NCI-H187 treated with DMSO at 0.1 percent for 48 hours (cell line): ENCODE measurements around the gene PRLH.
A peak's percentile ranks its signal among the peaks of the same experiment; 100 is the strongest.

Experiments used
- DNase-seq: peaks from one replicate; lab custom pipeline; 2025; lab: John Stamatoyannopoulos, UW

PRLH gene

DNA sequence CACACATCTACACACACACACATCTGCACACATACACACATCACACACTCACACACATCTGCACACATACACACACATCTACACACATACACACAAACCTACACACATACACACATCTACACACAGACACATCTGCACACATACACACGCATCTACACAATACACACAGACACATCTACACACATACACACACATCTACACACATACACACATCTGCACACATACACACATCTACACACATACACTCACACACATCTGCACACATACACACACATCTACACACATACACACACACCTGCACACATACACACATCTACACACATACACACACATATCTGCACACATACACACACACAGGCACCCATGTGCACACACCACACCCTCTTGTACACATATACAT, 400 bp upstream of the PRLH start:
- DNase-seq, result no peak

DNA sequence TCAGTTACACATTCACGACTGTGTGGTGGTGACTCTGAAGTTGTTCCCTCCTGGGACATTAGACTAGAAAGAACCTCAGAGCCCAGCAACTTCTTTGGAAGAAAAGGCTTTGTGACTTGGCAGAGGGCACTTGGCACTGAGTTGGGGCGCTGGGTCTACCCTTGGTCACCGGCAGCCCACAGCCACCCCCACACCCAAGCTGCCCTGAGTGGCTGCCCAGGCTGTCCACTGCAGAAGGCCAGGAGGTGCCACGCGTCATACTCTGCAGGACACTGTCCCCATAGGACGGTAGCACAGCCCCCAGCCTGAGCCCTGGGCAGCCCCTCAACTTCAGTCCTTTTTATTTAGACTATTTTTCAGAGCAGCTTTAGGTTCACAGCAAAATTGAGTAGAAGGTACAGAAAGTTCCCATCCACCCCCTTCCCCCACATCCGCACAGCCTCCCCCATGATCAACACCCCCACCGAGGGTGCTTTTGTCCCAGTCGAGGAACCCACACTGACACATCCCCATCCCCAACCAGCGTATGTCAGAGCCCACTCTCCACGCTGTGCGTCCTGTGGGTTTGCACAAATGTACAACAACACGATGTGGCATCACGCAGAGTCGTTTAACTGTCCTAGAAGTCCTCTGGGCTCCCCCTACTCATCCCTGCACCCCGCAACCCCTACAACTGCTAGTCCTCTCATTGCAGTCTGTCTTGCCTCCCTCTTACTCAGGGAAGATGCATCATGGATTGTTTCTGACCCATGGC, 1.1 kb downstream of the PRLH start:
- DNase-seq, result no peak

DNA sequence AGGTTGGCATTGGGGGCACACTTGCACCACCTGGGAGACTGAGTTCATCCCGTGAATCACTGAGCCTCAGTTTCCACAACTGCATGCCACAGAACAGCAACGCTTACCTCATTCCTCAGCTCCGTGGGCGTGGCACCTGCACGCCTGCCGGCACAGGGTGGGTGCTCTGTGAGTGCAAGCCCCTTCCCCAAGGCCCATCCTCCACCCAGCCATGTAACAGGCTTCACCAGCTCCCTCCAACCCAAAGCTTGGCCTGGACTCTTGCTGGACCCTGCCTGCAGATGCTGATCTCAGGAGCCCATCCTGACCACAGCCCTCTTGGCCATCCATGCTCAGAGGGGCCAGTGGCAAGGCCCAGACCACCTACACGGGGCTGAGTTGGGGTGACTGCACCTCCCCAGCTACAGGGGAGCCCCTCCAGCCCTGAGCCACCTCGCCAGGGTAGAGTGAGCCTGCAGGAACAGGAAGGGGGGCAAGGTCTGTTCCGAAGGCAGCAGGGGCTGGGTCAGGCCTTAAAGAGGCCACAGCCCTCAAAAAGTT, 1.8 kb downstream of the PRLH start:
- no peak for DNase-seq

DNA sequence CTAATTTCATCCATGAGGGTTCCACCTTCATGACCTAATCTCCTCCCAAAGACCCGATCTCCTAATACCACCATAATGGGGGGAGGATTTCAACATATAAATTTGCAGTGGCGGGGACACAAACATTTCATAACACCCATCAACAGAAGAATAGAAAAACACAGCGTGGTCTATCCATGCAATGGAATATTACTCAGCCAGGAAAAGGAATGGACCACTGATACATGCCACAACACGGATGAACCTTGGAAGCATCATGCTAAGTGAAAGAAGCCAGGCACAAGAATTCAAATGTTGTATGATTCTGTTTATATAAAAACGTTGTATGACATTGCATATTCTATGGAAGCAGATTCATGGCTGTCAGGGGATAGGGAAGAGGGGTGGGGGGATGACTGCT, 2.7 kb downstream of the PRLH start:
- no peak for DNase-seq

DNA sequence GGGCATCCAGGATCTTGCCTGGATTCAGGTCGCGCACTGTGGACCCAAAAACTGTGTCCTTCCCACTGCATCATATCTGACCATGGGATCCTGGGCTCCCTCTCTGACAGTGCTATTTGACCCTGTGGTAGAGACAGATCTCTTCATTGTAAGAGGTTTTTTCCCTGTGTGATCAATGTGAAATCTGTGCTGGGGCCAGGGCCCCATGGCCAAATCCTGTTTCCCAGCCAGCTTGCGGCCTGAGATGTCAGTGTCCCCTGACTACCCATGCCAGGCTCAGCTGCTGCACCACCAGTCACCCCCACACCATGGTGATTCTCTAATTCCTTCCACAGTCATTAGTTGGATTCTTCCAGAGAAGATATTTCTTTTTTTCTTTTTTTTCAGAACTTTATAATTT, 3.5 kb downstream of the PRLH start:
- DNase-seq, result no peak

DNA sequence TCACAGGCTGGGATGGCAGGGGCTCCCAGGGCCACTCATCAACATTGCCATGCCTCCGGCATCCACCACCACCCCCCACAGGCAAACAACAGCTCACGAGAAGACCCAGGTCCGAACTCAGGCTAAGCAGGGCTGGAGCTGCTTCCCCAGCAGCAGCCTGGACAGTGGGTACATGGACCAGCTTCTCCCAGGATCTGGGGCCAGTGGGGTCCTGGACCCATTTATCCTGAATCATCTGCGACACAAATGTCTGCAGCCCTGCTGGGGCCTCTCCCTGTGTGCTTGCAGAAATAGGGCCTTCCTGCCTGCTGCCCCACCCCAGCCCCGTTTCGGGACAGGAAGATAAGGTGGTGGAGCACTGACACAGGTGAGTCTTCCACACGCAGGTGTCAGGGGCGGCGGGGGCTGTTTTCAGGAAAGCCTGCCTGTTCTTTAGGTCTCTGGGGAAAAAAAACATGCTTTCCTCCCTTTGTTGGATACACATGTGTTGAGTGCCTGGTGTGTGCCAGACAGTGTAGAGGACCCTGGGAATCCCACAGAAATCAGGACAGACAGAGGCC, 4.5 kb downstream of the PRLH start:
- DNase-seq, result no peak

DNA sequence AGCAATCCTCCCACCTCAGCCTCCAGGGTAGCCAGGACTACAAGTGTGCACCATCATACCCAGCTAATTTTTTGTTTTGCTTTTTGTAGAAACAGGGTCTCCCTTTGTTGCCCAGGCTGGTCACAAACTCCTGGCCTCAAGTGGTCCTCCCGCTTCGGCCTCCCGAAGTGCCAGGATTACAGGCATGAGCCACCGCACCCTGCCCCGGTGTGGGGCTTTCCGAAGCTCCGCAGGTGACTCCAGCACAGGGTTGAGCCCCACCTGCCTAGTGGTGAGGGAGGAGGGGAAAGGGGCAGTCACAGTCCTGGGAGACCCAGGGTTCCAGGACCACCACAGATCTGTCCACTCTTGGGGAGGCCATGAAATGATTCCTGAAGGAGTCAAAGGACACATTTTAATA, 5.2 kb downstream of the PRLH start:
- DNase-seq, result no peak

DNA sequence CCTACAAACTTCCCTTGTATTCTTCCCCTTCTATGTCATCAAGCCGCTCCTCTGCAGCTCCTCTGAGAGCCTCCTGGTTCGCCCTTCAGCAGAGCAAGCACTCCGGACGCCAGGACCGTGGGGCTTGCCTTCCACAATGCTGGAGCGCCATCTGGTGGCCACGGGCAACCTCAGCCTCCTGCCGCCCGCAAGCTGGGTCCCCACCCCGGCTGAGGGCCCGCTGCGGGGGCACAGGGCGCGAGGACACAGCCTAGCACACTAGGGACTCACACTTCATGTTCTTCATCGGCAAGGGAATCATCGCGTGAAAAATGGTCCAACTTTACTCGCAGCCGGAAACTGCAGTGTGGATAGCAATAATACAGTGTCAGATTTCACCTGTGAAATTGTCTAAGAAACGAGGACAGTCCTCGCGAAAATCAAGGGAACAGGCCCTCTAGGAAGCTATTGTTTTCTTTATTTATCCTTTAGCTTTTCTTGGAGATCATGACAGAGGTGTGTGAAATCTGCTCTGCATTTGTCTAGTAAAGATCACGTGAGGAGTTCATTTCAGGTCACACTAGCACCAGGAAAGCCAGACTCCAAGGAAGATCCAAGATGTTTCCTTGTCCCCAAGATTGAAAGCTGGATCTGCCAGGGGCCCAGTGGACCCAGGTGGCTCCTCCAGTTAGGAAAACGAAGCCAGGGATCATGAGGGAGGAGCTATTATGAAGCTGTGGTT, 5.8 kb downstream of the PRLH start:
- peak; percentile 45 for DNase-seq

DNA sequence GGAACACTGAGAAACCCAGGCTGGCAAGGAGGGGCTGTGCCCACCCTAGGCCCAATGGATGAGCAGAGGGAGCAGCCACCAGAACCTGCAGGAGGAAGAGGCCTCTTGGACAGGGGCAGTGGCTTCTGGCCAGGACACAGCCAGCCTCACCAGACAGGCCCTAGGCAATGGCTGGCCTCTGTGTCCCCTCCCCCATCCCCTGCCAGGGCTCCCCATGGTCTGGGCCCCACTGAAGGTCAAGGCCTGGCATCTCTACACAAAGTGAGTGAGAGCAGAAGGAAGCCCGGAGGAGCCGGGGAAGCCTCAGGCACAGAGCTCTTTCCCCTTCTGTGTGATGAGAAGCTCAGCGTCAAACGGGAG, 6.3 kb downstream of the PRLH start:
- no peak for DNase-seq

DNA sequence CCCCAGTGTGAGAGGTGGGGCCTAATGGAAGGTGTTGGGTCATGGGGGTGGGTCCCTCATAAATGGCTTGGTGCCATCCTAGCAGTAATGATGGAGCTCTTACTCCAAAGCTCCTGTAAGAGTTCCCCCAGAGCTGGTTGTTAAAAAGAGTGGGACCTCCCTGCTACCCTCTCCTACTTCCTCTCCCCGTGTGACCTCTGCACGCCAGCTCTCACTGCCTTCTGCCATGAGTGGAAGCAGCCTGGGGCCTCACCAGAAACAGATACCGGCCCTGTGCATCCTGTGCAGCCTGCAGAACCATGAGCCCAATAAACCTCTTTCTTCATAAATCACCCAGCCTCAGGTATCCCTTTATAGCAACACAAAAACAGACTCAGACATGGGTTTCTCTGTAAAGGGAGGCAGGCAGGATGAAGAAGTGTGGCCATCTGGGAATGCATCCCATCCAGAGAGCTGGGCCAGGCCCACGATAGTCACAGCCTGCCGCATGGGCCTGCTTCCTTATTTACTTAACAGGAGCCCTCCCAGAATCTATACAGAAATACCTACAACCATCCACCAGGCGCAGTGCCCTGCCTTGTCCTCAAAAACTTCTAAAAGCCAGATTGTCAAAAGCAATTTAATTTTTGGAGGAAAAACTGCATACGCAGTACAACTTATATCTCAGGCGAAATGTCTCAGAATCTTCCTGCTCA, 7.5 kb downstream of the PRLH start:
- no peak for DNase-seq

DNA sequence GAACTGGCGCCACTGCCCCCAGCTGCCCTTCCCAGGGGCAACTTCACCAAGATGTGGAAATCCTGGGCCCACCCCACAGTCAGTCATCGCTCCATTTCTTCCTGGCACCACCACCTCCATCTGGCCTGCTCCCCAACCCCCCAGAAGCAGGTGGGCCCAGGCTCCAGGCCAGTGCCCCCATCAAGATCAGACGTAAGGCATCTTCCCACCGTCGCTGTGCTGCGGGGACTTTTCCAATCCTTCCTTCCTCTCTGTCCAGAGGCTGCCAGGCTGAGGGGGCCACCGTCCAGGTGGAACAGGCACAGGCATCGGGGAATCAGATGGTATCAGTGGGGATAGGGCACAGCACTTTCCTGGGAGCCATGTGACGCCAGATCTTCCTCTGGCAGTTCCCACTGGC, 8.1 kb downstream of the PRLH start:
- no peak for DNase-seq

DNA sequence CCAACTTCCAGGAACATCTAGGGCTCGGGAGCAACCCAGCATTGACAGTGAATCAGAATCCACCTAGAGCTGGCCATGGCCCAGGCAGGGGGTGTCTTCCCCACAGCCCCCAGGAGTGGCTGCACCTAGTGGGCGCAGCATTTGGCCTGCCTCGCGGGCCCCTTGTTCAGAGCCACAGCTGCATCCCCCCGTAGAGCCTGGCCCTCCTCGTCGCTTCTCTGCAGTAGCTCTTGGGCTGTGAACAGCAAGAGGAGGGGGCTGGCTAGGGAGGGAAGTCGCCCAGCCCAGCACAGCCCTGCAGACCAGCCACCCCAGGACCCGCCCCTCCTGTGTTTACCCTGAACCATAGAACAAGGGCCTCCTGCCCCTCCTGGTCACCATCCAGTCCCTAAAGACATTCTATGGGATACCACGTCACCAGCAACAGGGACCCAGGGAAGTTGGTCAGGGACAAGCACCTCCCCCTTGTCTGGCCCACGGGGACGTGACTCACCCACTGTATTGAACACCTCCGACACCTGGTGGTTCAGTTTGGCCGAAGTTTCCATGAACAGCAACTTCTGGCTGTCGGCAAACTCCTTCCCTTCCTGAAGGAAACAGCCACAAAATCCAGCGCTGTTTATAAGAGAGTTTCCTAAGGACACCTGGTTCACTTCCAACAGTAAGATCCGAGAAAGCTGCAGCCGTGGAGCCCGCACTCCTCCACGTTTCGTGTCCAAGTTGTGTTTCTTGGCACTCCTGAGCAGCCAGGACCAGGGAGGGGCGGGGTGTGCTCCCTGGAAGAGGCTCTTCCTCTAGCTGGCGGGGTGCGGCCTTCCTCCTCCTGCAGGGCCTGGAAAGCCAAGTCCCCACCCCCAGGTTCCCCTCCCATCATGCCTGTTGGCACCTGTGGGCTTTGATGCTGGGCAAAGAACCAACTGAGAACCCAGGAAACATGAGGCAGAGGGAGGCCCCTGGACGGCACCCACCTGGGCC, 8.8 kb downstream of the PRLH start:
- no peak for DNase-seq

DNA sequence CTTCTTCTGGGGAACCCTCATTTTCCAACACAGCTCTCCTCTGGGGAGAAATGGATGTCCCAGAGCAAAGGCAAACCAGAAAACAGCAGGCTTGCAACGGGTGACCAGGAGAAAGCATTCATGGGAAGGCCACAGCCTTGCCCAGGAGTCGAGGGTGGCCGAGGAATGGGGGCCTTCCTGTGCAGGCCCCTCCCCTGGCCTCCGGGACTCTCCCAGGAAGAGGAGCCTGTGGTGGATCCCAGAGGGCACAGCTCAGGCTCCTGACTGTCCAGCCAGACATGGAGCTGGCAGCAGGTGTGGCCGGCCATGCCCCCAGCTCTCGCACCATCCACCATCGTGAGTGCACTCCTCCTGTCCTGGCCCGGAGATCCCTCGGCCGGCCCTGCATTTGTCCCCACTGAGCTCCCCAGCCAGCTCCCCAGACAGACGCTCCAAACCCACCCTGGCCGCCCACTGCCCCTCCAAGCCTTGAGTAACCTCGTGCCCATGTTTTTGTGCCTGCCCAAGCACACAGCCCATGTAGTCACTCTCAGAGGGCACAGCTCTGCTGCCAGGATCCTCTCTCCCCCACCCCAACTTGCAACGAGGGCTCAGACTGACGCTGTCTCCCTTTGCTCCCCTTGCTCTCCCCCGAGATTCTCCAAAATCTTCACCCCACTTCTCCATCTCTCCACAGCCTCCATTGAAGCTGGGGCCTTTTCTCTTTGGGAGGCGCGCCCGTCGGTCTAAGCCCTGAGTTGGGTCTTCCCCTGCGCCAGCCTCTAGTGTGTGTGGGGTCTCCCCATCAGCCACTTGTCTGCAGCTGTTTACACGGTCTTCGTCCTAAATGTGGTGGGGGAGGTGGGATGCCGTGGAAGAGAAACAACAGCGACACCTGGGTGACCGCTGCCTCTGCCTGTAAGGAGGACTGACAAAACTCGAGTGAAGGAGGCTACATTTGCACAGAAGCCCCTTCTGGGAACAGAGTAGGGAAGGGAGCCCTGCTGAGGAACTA, 9.8 kb downstream of the PRLH start:
- no peak for DNase-seq

DNA sequence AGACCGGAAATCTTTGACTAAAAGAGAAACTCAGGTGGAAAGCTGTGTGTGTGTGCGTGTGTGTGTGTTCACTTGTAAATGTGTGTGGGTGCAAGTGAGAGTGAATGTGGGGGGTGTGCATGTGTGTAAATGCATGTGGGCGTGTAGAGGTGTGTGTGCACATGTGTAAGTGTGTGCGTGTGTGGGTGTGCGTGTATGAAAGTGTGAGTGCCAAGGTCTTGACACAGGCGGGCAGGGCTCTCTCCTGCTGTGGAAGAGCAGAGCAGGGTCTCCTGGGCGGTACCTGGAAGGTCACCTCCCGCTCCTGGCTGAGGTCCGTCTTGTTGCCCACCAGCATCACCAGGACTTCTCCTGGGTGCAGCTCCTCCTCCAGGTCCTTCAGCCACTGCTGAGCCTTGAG, 10.6 kb downstream of the PRLH start:
- no peak for DNase-seq

DNA sequence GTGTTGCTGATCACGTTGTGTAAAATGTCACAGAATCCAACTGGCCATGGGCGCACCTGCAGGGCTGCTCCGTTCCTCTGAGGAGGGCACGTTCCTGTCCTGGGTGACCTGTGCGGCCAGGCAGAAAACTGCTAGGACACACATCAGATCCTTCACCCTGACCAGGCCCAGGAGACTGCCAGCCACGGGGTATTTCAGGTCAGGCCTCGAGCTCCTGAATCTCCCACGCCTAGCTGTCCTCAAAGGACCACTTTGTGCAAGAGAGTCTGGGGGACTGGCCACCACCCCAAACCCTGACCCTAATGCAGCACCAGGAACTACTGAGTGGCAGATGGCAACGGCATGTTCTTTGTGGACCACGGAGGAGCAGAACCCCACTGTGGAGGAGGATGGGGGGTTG, 11.1 kb downstream of the PRLH start:
- no peak for DNase-seq

DNA sequence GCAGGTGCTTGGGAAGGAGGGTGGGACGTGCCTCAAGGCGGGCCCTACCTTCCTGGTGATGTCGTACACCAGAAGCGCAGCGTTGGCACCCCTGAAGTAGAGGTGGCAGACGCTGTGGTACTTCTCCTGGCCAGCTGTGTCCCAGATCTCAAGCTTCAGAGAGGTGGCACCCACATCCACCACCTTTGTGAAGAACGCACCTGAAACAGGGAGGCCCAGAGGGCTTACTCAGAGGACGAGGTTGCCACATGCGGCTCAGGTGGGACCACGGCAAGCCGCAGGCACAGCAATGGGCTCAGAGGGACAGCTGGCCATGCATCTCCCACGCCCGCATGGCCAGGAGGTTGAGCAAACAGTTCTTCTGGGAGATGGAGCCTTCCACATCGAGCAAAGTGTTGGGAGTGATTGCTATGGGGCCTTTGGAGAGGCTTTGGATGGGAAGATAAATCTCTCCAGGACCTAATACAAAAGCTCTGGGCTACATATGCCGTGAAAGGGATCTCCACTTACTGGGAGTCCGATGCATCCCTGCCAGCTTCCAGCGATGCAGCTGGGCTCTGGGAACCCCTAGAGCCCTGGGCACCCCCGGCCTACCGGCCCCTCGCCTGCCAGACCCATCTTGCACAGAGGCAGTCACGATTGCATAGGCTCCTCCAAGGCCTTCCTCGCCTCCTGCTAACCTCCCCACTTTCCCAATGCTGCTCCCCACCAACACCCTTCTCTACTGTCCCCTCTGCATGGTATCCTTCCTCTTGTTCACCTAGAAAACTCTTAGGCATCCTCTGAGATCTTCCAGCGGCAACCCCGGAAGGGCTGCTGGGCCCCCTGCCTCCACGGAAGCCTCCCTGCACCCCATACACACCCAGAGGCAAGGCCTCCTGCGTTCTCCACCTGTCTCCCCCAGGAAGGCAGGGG, 11.8 kb downstream of the PRLH start:
- DNase-seq, result no peak

DNA sequence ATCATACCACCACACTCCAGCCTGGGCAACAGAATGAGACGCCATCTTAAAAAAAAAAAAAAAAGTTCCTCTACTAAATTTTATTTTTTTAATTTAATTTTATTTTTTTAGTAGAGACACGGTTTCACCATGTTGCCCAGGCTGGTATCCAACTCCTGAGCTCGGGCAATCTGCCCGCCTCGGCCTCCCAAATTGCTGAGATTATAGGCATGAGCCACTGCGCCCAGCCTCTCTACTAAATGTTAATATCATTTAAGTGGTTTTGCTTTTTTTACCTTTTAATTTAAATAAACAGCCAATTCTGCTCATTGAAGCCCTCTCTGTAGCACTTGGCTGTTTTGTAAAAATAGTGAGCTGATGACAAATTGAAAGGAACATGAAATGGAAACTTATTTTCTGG, 15.0 kb downstream of the PRLH start:
- DNase-seq, result no peak

DNA sequence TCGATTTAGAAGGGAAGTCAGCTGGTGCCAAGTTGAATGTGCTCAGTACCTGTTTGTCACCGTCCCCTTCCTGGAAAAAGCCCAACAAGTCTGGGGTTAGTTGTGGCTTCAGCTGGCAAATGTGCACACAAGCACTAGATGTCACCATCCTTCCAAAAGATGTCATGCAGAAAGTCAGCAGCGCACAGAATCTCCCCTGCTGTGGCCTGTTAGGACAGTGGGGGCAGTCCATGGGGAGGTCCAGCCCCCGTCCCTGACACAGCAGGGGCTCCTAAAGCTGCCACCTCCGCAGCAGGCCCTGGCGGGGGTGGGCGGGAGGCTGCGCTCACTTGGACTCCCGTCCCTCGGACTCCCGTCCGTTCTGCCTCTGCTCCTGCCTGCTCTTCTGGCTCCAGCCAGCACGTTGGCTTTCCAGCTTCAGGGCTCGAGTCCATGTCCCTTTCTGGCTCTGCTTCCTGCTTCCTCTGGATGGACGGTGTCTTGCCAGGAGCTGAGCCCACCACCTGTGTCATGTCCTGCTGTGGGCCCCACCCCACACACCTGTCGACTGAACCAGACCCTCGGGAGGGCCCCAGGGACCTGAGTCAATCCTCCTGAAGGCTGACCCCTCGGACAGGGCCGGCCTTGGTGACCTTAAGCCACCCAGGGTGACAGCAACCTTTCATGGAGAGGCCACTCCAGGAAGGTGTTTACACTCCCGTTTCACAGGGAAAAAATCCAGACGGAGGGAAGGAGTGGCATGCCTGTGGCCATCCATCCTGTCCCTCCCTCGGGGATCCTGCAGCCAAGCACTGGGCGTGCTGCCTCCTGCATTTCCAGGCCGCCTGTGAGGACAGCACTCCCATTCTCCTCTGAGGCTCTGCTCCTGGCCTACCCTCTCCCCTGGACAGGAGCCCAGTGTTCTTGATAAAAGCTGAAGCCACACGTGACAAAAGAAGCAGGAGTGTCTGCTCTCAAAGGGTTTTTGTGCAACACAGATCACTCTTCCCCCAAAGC, 15.7 kb downstream of the PRLH start:
- no peak for DNase-seq
